GM06990 (cell line): ENCODE data around the gene DNAJB8.

Experiments
- DNase-seq: peaks from one replicate; pipeline ENCODE4 v3.0.0-alpha.2; 2011; ENCODE audit not compliant: insufficient read length; ENCODE audit errors: extremely low read depth
- H3K27me3 ChIP-seq: replicated peaks from 2 replicates; pipeline ENCODE4 v1.6.0; 2011; ENCODE audit warnings: low read length; ENCODE audit not compliant: control insufficient read depth, insufficient read depth
- H3K36me3 ChIP-seq: 2 replicates; pipeline ENCODE4 v1.5.1; 2011; ENCODE audit warnings: low read length; ENCODE audit not compliant: control insufficient read depth, insufficient read depth
- H3K4me3 ChIP-seq: replicated peaks from 2 replicates; pipeline ENCODE4 v1.5.1; 2011; ENCODE audit warnings: low read depth, mild to moderate bottlenecking, control low read depth, low read length
- TF ChIP-seq, protein P1 (sequence below): IDR thresholded peaks from 2 replicates; pipeline ENCODE4 v1.5.1; 2011; ENCODE audit warnings: low read length, control low read depth, mild to moderate bottlenecking, inconsistent platforms; ENCODE audit not compliant: insufficient read depth, poor library complexity, severe bottlenecking

Gene DNAJB8

GRCh38 chr3:128447561-128448013 is 19.1 kb downstream of the DNAJB8 start:
- peak; percentile 59 for DNase-seq
- TF ChIP-seq, protein P1, sequence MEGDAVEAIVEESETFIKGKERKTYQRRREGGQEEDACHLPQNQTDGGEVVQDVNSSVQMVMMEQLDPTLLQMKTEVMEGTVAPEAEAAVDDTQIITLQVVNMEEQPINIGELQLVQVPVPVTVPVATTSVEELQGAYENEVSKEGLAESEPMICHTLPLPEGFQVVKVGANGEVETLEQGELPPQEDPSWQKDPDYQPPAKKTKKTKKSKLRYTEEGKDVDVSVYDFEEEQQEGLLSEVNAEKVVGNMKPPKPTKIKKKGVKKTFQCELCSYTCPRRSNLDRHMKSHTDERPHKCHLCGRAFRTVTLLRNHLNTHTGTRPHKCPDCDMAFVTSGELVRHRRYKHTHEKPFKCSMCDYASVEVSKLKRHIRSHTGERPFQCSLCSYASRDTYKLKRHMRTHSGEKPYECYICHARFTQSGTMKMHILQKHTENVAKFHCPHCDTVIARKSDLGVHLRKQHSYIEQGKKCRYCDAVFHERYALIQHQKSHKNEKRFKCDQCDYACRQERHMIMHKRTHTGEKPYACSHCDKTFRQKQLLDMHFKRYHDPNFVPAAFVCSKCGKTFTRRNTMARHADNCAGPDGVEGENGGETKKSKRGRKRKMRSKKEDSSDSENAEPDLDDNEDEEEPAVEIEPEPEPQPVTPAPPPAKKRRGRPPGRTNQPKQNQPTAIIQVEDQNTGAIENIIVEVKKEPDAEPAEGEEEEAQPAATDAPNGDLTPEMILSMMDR: no peak
- Histone ChIP-seq H3K4me3 (no peak overlapping the region), H3K36me3 (no peaks in the 10 kb centered on the region), H3K27me3 (no peaks in the 10 kb centered on the region)

- no peak for DNase-seq
- no peaks in the 10 kb centered on the region; the same call in 1 of the 2 replicates for H3K27me3 ChIP-seq
- TF ChIP-seq, protein P1: no peak
- H3K4me3 ChIP-seq: no peak overlapping the region
- no peaks in the 10 kb centered on the region for H3K36me3 ChIP-seq
Observed at GRCh38 chr3:128446821-128447220, 19.9 kb downstream of the DNAJB8 start.

- H3K27me3 ChIP-seq: no peaks in the 10 kb centered on the region; the same call in none of the 2 replicates
- no peak overlapping the region for H3K4me3 ChIP-seq
- no peak for DNase-seq
- TF ChIP-seq, protein P1: no peak
- no peaks in the 10 kb centered on the region for H3K36me3 ChIP-seq
Observed at GRCh38 chr3:128445357-128445756, 21.3 kb downstream of the DNAJB8 start.

- DNase-seq: no peak
- no peaks in the 10 kb centered on the region; the same call in none of the 2 replicates for H3K27me3 ChIP-seq
- TF ChIP-seq, protein P1: no peak
- H3K4me3 ChIP-seq: no peak overlapping the region
- no peaks in the 10 kb centered on the region for H3K36me3 ChIP-seq
Observed at GRCh38 chr3:128443771-128444170, 22.9 kb downstream of the DNAJB8 start.

DNA sequence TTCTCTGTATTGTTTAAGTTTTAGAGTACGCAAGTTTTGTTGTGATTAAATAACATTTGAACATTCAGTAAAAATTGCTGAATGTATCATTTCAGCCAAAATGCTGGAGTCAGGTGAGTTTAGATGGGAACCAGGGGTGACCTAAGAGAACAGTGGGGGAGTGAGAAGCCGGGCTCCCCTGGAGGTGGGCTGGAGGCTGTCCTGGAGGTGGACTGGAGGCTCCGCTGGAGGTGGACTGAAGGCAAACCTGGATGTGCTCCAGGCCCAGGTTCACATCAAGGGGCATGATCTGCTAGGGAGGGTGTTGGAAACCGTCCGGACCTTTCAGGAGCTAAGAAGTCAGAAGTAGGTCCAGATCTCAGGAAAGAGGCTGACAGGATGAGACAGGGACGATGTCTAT is 23.7 kb downstream of the DNAJB8 start:
- Histone ChIP-seq H3K36me3 (no peaks in the 10 kb centered on the region), H3K4me3 (no peak overlapping the region), H3K27me3 (no peaks in the 10 kb centered on the region; the same call in none of the 2 replicates)
- TF ChIP-seq, protein P1: no peak
- no peak for DNase-seq

DNA sequence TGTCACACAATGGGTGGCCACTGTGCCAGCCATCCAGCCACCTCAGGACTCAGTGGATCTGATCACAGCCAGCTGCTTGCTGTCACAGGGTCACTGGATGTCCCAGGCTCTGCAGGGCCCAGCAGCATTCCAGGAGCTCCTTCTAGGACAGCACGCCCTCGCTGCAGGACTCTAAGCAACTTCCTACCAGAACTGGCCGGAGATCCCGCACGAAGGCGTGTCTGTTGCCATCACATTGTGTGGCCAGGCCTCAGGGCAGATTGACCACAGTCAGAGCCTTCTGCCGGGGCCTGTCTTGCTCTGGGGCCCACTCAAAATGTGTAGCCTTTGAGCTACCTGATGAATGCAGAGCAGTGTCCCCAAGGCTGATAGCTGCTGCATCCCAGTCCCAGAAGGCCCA is 24.6 kb downstream of the DNAJB8 start:
- no peaks in the 10 kb centered on the region; the same call in none of the 2 replicates for H3K27me3 ChIP-seq
- DNase-seq: no peak
- H3K36me3 ChIP-seq: no peaks in the 10 kb centered on the region
- TF ChIP-seq, protein P1: no peak
- H3K4me3 ChIP-seq: no peak overlapping the region
